CD14-positive monocyte (primary cell): ENCODE data around the gene TIFAB. TPM values are rescaled to one million over a fixed set of nuclear protein-coding genes. Genes with fewer than 3 reads are reported as not detected.

Experiments used
- DNase-seq, 3 donors: peaks; one replicate each; pipeline ENCODE4 v3.0.0-alpha.2; 2011 to 2022
- H2AFZ ChIP-seq: 2 replicates; pipeline ENCODE4 v1.6.0; 2012; ENCODE audit warnings: mild to moderate bottlenecking, low read depth, low read length, inconsistent platforms; ENCODE audit not compliant: insufficient read depth, poor library complexity, severe bottlenecking
- H3K27ac ChIP-seq, 2 donors: 1 replicate in 1 of 2; 2 replicates in 1 of 2; pipeline ENCODE4 v1.5.1; 2012 to 2013; ENCODE audit warnings: low read length in 2 of 2, control low read depth in 1 of 2, inconsistent platforms in 1 of 2, low read depth in 1 of 2, mild to moderate bottlenecking in 1 of 2
- H3K27me3 ChIP-seq, 2 donors: one replicate each; pipeline versions ENCODE4 v1.6.0 to v1.6.1; 2011 to 2013; ENCODE audit warnings: low read length in 2 of 2; ENCODE audit not compliant: control insufficient read depth in 2 of 2, insufficient read depth in 2 of 2
- H3K36me3 ChIP-seq, 2 donors: replicated peaks in 1 of 2; 1 replicate in 1 of 2; 2 replicates in 1 of 2; pipeline versions ENCODE4 v1.5.1 to v1.6.1; 2012 to 2013; ENCODE audit warnings: low read length in 2 of 2, control low read depth in 1 of 2, inconsistent platforms in 1 of 2, mild to moderate bottlenecking in 1 of 2; ENCODE audit not compliant: insufficient read depth in 2 of 2, control insufficient read depth in 1 of 2
- H3K4me1 ChIP-seq, 2 donors: 1 replicate in 1 of 2; 2 replicates in 1 of 2; pipeline versions ENCODE4 v1.5.1 to v1.6.1; 2012 to 2013; ENCODE audit warnings: low read length in 2 of 2, control low read depth in 1 of 2, inconsistent platforms in 1 of 2, mild to moderate bottlenecking in 1 of 2, moderate library complexity in 1 of 2; ENCODE audit not compliant: insufficient read depth in 2 of 2, control insufficient read depth in 1 of 2
- H3K4me2 ChIP-seq: replicated peaks from 2 replicates; pipeline ENCODE3; 2012; ENCODE audit warnings: low read length, moderate library complexity, mild to moderate bottlenecking; ENCODE audit not compliant: poor library complexity, severe bottlenecking; ENCODE audit errors: extremely low read depth
- H3K4me3 ChIP-seq, 3 experiments: fragments of 200-600 bp in 1 of 3; sonication (generic) in 1 of 3; replicated peaks in 1 of 3; 1 replicate in 2 of 3; 2 replicates in 1 of 3; pipeline ENCODE4 v1.5.1; 2011 to 2013; ENCODE audit warnings: low read length in 3 of 3, mild to moderate bottlenecking in 3 of 3, control low read depth in 2 of 3, low read depth in 2 of 3, inconsistent platforms in 1 of 3, moderate library complexity in 1 of 3
- H3K79me2 ChIP-seq: 2 replicates; pipeline ENCODE4 v1.6.0; 2012; ENCODE audit warnings: mild to moderate bottlenecking, control low read depth, inconsistent platforms, low read length, moderate library complexity; ENCODE audit not compliant: insufficient read depth
- H3K9ac ChIP-seq: 2 replicates; pipeline ENCODE4 v1.6.0; 2017; ENCODE audit warnings: low read length, mild to moderate bottlenecking; ENCODE audit not compliant: insufficient read depth, poor library complexity, severe bottlenecking
- H3K9me3 ChIP-seq, 2 donors: replicated peaks in 1 of 2; 1 replicate in 1 of 2; 2 replicates in 1 of 2; pipeline versions ENCODE4 v1.5.1 to v1.6.1; 2012 to 2013; ENCODE audit warnings: low read length in 2 of 2, control low read depth in 1 of 2; ENCODE audit not compliant: control insufficient read depth in 1 of 2, insufficient read depth in 1 of 2
- H4K20me1 ChIP-seq: 2 replicates; pipeline ENCODE4 v1.6.0; 2012; ENCODE audit warnings: mild to moderate bottlenecking, low read length, control low read depth, moderate library complexity; ENCODE audit not compliant: insufficient read depth
- H3K27ac Mint-ChIP-seq, 7 donors: one replicate each; pipeline ENCODE4 v1.8.0; 2020; ENCODE audit warnings: mild to moderate bottlenecking in 7 of 7, mixed read lengths in 7 of 7, moderate library complexity in 6 of 7, inconsistent platforms in 2 of 7
- H3K27me3 Mint-ChIP-seq, 3 donors: one replicate each; pipeline ENCODE4 v1.8.0; 2021 to 2022; ENCODE audit warnings: low read depth in 3 of 3, mild to moderate bottlenecking in 3 of 3, mixed read lengths in 3 of 3, moderate library complexity in 3 of 3, inconsistent platforms in 1 of 3
- H3K36me3 Mint-ChIP-seq, 2 donors: one replicate each; pipeline ENCODE4 v1.8.0; 2020; ENCODE audit warnings: mixed read lengths in 2 of 2, inconsistent platforms in 1 of 2, mild to moderate bottlenecking in 1 of 2
- H3K4me1 Mint-ChIP-seq: one replicate; pipeline ENCODE4 v1.8.0; 2020; ENCODE audit warnings: mild to moderate bottlenecking, mixed read lengths
- H3K4me3 Mint-ChIP-seq, 2 donors: one replicate each; pipeline ENCODE4 v1.8.0; 2020; ENCODE audit warnings: mild to moderate bottlenecking in 2 of 2, mixed read lengths in 2 of 2, moderate library complexity in 1 of 2
- H3K9me3 Mint-ChIP-seq, 7 donors: one replicate each; pipeline ENCODE4 v1.8.0; 2020 to 2022; ENCODE audit warnings: mixed read lengths in 7 of 7, mild to moderate bottlenecking in 6 of 7, moderate library complexity in 6 of 7, inconsistent platforms in 2 of 7
- CTCF ChIP-seq: fragments of 200-600 bp; IDR thresholded peaks from one replicate; pipeline ENCODE4 v1.8.0; 2022; ENCODE audit warnings: antibody characterized with exemption, mild to moderate bottlenecking
- WGBS: methylation state at CpG from one replicate; pipeline ENCODE4 v1.1.5; 2013; ENCODE audit warnings: missing lambda C conversion rate; ENCODE audit not compliant: insufficient coverage; 5-methylcytosine and 5-hydroxymethylcytosine counted together
- intact Hi-C, 2 donors: fragments of 100-400 bp; cut with micrococcal nuclease; formaldehyde crosslinking; loops; one replicate each; pipeline versions ENCODE4 v1.15.0 to v1.15.1; 2023
- polyA plus RNA-seq, 3 donors: library from polyadenylated mRNA; depleted of rRNA in 1 of 3; unstranded in 2 of 3; stranded (reverse) in 1 of 3; fragments of 300-500 nt in 2 of 3; fragments of >200 nt in 1 of 3; fragmentation: Illumina TruSeq in 2 of 3; gene quantifications; 1 replicate in 2 of 3; 2 replicates in 1 of 3; pipeline ENCODE4 v1.2.3, GENCODE V29; 2012 to 2021

The TIFAB gene
- polyA plus RNA-seq, 3 donors, result 0.29 to 0.71 (median 0.50) TPM

- Histone ChIP-seq H3K4me3 (no peak overlapping the region), H3K4me1 (peaks cover 7 to 9% of the 10 kb centered on the region in 2 donors), H3K9ac (no peak overlapping the region), H3K79me2 (no peaks in the 10 kb centered on the region), H2AFZ (no peak overlapping the region), H3K27ac (no peak overlapping the region), H3K27me3 (peaks cover 8 to 47% of the 10 kb centered on the region in 2 donors), H3K36me3 (no peaks in the 10 kb centered on the region), H4K20me1 (no peaks in the 10 kb centered on the region), H3K4me2 (no peak overlapping the region), H3K9me3 (no peaks in the 10 kb centered on the region)
- H3K27me3 Mint-ChIP-seq, result peaks cover 30 to 64% (median 31%) of the 10 kb centered on the region in 3 donors
- no peak for TF ChIP-seq CTCF
- peaks cover 9% of the 10 kb centered on the region for H3K4me1 Mint-ChIP-seq
- no peaks in the 10 kb centered on the region for H3K36me3 Mint-ChIP-seq
- no peak overlapping the region for H3K27ac Mint-ChIP-seq
- WGBS, result 80% methylated on average over 1 of the region's 5 CpGs
- intact Hi-C loops, result loop anchor here in 1 of 2 donors (5.0 kb wide), 1 partner anchor 97 kb away; no protein-coding TSS in a partner anchor
- no peak for DNase-seq
- no peak overlapping the region for H3K4me3 Mint-ChIP-seq
- peaks cover 0 to 3% (median 0%) of the 10 kb centered on the region in 7 donors for H3K9me3 Mint-ChIP-seq
Measured at GRCh38 chr5:135469911-135470310, 17.8 kb upstream of the TIFAB start.

GRCh38 chr5:135468541-135468940, 16.4 kb upstream of the TIFAB start:
- no CpG with 5 or more reads among the region's 2 CpGs for WGBS
- no peak overlapping the region for H3K27ac ChIP-seq
- peaks cover 7 to 9% of the 10 kb centered on the region in 2 donors for H3K4me1 ChIP-seq
- no peak overlapping the region for H3K9ac ChIP-seq
- Mint-ChIP-seq H3K36me3 (no peaks in the 10 kb centered on the region), H3K9me3 (peaks cover 0 to 3% (median 0%) of the 10 kb centered on the region in 7 donors), H3K27ac (no peak overlapping the region), H3K4me1 (peaks cover 9% of the 10 kb centered on the region), H3K27me3 (peaks cover 34 to 65% (median 42%) of the 10 kb centered on the region in 3 donors), H3K4me3 (no peak overlapping the region)
- no peaks in the 10 kb centered on the region for H3K79me2 ChIP-seq
- H3K4me2 ChIP-seq, result no peak overlapping the region
- no peak overlapping the region for H3K4me3 ChIP-seq
- no peak for DNase-seq
- H3K27me3 ChIP-seq, result peaks cover 8 to 52% of the 10 kb centered on the region in 2 donors
- intact Hi-C loops, result loop anchor here in 1 of 2 donors (5.0 kb wide), 1 partner anchor 99 kb away; no protein-coding TSS in a partner anchor
- H4K20me1 ChIP-seq, result no peaks in the 10 kb centered on the region
- TF ChIP-seq CTCF, result no peak
- H3K9me3 ChIP-seq, result no peaks in the 10 kb centered on the region
- no peak overlapping the region for H2AFZ ChIP-seq
- no peaks in the 10 kb centered on the region for H3K36me3 ChIP-seq
